Stimulated activated CD4-positive, alpha-beta T cell treated with anti-CD3 and anti-CD28 coated beads, Interleukin-12 subunit alpha, Interleukin-12 subunit beta, amount 100 ng/mL, for 48 hours (primary cell): Measurements from ENCODE around the gene ATP5F1D.

Source experiments
- DNase-seq, 3 donors: peaks; one replicate each; pipeline ENCODE4 v3.0.0-alpha.2; 2020; ENCODE audit warnings: low read depth in 2 of 3, low spot score in 1 of 3

Gene ATP5F1D

DNA sequence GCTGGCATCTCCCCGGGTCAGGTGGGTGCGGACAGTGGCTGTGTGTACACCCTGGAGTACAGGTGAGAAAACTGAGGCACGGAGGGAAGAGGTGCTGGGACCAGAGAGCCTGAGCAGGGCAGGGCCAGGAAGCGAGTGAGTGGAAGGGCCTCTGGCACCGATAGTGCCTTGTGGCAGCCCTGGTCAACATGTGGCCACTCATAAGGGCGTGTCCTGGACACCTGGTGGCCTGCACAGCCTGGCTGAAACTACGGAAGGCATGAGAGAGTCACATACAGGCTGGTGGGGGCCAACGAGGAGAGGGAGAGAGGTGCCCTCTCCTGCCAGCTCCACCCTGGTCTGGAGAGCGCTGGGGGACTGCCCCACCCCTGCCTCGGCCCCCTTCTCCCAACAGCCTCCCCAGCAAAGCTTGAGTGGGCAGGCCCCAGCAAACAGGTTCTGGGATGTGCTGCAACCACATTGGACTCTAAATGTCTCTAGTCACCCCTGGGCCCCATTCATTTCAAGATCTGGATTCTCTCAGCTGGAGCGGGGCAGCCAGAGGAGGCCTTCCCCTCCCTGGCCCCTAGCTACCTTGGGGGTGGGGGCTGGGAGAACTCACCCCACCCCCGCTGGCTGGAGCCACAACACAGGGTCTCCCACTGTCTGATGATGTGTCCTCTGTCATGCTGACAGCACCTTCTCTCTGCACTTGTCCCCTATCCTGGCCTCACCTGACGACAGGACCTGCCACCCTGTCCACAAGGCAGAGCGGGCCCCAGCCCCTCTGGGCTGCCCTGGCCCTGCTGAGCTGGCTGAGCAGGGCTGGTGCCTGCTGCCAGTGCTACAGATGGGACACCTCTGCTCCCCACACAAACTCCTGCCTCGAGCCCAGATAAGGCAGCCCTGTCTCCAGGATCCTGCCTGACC, 9.6 kb upstream of the ATP5F1D start:
- no peak for DNase-seq

DNA sequence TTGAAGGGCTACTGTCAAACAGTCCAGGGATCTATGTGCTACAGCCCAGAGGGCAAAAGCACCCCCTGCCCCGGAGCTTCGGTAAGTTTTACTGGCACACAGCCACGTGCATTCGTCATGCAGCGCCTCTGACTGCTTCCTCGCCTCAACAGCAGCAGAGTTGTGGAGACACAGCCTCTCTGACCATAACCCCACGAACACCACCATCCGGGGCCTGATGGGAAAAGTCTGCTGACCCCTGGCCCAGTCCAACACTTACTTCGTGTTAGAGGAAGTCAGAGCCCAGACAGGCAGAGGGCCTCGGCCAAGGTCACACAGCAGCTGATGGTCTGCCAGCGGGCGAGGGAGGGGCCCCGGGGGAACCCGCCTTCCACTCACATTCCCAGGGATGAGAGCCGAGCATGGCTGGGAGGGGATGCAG, 8.9 kb upstream of the ATP5F1D start:
- DNase-seq: no peak

DNA sequence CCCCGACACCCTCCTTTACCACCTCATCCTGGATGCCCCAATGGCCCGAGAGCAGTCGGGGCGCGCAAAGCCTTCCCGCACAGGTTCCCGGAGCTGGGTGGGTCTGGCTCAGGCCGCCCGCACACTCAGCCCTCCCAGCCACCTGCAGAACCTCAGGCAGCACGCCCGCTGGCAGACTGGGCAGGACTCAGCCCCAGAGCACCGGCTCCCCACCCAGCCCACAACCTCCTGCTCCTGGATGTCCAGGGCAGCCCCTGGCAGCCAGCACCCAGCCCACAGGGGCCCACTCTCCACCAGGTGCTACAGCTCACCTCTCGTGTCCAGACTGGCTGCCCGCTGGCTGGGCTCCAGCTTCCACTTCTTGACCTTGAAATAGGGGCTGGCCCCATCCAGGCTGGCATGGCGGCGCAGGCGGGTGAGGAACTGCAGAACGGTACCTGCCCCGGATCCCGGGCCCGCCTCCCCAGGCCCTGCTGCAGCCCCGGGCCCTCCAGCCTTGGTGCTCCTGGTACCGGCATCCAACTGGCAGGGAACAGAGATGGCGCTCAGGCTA, 8.4 kb upstream of the ATP5F1D start:
- no peak for DNase-seq

DNA sequence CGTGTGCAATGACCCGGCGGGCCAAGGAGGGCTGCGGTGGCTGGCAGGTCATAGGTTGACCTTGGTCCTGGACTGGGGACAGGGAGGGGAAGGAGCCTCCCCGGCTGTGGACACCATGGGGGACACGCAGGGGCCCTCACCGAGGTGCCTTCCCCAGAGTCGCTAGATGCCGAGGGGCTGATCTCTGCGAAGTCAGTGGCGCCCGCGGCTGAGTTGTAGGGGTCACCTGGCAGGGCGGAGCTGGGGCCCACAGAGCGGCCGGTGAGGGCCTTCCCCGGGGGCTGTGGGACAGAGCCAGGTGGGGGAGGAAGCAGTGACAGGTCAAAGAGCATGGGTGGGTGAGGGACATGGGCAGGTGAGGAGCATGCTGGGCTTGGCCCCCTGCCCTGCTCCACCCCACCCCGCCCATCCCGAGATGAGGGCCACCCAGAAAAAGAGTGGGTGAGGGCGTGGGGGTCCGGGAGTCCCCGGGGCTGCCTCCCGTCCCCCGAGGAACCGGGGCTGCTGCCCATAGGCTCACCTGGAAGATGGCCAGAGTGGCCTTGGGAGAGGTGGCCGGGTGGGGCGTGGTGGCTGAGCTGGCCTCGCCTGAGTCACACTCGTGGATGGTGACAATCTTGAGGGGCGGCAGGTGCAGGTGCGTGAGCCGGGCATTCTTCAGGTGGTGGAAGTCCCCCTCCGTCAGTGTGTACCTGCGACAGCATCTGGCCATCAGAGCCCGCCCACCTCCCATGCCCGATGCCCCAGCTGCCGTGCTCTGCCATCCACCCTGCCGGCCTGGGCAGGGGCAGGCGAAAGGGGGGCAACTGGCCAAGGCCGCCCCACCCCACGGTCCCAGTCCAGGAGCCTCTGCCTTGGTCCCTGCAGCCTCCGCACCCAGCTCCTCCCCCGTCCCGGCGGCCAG, 7.2 kb upstream of the ATP5F1D start:
- no peak for DNase-seq

DNA sequence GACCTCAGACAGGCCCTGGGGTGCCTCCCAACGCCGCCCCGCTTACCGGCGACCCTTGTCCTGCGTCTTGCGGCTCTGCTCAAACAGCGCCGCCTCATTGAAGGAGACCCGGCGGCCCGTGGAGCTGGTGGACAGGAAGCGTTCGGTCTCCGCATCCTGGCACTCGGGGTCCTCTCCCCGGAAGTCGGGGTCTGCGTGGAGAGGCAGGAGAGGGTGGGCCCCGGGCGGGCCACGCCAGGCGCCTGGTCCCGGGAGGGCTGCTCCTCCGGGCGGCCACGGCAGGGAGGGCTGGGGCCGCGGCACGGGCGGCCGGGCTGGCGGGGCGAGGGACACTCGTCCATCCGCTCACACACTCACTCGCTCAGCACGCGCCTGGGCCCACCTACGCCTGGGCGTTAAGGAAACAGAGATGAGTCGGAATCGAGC, 6.6 kb upstream of the ATP5F1D start:
- DNase-seq: no peak

DNA sequence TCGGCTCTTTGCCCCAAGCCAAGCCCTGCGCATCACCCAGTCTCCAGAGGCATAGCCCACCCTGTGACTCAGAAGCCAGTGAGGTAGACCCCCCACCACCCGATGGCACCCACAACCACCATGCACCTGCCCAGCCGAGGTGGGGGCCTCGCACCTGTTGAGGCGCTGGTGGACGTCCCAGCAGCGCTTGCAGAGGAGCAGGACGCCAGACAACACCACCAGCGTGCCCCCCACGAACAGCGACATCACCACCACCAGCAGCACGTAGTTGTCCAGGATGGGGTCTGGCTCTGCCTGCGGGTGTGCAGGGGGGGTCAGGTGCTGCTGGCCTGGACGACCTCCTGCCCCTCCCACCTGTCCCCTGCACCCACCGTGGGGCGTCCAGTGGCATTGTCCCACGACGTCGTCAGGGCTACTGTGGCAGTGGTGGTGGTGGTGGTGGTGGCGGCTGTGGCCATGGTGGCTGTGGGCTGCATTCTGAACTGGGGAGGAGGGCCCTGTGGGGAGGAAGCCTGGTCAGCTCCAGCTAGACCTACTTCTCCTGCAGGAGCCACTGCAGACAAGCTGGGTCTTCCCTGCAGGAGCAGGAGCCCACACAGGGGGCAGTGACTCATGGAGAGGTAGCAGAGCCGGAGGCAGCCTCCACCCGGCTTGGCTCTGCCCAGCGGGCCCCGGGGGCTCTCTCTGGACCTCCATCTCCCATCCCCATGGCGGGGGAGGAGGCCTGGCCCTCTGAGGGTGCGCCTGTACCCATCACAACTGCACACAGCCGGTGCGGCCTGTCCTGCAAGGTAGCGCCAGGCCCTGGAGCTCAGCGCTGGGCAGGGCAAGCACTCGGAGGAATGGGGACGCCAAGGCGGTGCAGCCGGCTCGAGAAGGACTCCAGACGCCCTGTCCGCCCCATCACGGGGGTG, 5.7 kb upstream of the ATP5F1D start:
- DNase-seq: no peak

DNA sequence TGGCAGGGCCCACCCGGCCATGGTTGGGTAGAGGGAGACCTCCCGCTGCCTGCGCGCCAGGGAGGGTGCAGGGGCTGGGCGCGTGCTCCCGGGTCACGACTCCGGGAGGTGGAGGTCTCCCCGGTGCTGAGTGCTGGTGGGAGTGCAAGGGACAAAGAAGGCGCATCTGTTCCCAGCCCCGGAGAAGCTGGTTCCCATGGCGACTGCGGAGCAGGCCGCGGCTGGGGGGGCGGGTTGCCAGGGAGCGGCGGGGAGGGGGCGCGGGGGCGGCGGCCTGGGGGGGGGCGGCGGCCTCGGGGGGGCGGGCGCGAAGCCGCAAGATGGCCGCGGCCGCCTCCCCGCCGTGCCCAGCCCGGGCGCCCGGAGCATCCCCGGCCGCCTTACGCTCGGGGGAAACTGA, 5.0 kb upstream of the ATP5F1D start:
- no peak for DNase-seq

DNA sequence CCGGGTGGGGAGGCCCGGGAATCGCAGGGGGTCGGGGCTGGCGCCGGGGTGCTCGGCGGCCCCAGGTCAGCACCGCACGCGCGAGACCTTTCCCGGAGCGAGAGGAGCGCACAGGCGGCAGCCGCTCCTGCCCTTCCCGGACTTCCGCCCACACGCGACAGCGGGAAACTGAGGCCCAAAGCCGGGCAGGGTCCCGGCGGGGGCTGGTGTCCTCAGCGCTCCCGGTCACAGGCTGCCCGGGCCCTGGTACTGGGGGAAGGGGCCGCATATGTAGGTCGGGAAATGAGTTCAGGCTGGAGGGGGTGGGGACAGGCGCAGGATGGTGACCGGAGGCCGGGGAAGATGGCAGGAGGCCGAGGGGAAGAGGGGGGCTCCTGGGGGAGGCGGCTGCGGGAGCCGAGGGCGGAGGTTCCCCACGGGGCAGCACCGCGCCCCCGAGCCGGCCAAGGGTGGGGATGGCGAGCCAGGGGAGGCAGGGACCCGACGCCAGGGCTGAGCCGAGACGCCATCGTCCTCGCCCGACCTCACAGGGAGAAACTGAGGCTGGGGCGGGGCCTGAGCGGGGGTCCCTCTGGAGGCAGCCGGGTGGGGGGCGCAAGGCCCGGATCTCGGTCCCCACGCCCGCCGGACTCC, 4.4 kb upstream of the ATP5F1D start:
- DNase-seq: no peak

DNA sequence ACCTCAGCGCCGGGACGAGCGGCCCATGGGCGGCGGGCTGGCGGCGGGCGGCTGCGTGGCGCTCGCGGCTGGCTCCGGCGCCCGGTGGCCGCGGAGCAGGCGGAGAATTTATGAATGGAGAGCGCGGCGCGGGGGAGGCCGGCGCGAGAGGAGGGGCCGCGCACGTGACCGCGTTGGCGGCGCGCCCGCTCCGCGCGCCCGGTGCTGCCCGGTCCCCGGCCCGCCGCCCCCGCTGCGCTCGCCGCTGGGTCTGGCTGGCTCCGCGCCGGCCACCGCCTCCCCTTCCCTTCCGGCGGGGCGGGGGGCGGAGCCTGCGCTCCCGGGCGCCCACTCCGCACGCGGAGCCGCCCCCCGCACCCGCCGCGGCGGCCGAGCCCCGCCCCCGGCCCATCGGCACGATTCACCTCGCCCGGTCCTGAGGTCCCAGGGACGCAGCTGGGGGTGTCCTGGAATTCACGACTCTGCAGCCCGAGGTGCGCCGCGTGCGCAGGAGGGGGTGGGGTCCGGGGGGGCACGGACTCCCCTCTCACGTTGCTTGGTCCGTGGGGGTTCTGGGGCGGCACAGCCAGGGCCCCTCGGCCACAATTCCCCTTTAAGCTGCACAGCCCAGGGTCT, 3.7 kb upstream of the ATP5F1D start, which contains the start of gene CBARP:
Gene CBARP (minus strand): TSS at position 252 of the 615 bp plus-strand sequence. CDS start 1,905 bp downstream, outside the sequence.
- no peak for DNase-seq

DNA sequence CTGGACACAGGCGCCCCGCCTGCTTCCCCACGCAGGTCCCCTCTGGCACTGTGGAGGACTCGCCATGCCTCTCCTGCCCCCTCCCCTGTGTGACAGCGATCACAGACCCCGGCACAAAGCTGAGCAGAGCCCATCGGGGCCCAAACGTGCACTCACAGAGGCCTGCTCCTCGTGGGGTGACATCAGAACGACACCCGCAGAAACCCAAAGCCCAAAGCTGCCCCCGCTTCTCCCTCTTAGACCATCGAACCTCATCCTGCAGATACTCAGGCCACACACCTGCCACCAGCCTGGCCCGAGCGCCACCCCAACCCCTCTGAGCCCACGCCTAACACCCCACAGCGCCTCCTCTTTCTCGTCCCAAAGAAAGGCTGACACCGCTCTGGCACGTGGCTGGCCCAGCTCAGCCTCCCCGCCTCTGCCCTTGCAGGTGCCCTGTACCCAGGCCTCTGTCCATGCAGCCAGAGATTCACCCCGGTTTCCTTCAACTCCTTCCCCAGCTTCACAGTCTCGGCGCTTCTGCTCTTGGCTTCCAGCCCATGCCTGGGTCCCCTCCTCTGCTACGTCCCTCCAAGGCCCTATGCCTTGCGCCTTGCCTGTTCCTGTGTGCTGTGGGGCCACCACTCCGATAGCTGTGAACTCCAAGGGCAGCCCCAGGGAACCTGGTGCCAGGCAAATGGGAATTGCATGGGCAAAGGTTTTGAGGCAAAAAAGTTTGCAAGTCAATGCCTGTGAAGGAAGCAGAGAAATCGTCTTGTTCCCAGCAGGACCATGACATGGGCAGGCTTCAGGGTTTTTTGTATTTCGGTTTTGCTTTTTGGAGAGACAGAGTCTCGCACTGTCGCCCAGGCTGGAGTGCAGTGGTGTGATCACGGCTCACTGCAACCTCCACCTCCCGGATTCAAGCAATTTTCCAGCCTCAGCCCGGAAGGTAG, 2.9 kb upstream of the ATP5F1D start:
- DNase-seq: no peak

DNA sequence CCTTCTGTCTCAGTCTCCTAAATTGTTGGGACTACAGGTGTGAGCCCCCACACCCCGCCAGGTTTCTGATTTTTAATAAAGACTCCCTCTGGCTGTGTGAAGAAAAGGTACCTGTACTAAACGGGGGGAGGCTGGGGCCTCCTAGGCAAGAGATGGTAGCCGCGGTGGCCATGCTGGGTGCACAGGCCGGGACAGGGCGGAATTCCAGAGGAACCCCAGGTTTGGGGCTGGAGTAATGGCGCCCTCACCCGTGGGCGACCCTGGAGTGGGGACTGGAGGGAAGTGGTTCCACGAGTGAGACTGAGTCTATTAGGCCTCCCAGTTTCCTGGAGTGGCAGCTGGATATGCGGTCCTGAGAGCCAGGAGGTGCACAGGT, 2.1 kb upstream of the ATP5F1D start:
- DNase-seq: no peak

DNA sequence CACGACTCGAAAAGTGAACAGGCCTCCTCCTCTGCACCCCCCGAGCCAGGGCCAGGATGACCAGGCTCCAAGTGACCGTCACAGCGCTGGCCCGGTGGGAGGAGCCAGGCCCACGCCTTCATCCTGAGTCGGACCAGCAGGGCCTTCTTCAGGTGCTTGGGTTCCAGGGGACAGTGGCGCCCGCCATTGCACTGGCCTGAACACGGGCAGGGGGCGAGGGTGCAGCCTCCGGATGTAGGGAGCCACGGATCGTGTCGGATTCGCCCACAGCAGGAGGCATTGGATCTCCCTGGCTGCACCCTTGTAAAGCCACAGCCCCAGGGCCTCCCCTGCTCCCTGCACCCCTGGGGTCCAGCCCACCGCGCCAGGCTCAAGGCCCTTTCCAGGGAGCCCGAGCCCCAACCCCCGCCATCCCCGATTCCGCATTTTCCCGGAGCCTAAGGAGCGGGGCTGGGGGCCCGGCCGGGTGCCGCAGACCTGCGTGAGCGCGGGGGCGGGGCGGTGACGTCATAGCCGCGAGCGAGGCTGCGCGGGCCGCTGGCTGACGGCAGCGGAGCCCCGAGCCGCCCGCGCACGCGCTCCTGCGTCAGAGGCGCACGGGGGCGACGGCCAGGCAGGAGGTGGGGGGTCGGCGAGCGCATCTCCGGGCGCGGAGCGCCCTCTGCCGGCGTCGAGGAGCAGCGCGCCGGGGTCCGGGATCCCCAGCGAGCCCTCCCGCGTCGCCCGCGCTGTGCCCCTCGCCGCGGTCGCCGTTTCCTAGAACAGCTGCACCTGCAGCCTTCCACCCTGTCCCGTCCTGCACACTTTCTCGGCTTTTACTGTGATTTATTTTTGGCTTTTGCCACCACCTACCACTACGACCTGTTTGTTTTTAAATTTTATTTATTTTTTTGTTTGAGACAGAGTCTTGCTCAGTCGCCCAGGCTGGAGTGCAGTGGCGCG, 1.5 kb upstream of the ATP5F1D start:
- DNase-seq: peak; percentile 84 to 94 (median 89)

DNA sequence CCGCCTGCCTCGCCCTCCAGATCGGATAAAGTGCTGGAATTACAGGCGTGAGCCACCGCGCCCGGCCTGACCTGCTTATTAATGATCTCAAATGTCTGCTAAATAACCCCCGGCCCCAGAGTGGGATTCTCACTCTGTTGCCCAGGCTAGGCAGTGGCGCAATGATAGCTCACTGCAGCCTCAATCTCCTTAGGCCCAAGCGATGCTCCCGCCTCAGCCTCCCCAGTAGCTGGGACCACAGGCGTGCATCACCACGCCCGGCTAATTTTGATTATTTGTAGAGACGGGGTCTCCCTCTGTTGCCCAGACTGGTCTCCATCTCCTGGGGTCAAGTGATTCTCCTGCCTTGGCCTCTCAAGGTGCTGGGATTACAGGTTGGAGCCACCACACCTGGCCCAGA, 626 bp upstream of the ATP5F1D start:
- DNase-seq: no peak

DNA sequence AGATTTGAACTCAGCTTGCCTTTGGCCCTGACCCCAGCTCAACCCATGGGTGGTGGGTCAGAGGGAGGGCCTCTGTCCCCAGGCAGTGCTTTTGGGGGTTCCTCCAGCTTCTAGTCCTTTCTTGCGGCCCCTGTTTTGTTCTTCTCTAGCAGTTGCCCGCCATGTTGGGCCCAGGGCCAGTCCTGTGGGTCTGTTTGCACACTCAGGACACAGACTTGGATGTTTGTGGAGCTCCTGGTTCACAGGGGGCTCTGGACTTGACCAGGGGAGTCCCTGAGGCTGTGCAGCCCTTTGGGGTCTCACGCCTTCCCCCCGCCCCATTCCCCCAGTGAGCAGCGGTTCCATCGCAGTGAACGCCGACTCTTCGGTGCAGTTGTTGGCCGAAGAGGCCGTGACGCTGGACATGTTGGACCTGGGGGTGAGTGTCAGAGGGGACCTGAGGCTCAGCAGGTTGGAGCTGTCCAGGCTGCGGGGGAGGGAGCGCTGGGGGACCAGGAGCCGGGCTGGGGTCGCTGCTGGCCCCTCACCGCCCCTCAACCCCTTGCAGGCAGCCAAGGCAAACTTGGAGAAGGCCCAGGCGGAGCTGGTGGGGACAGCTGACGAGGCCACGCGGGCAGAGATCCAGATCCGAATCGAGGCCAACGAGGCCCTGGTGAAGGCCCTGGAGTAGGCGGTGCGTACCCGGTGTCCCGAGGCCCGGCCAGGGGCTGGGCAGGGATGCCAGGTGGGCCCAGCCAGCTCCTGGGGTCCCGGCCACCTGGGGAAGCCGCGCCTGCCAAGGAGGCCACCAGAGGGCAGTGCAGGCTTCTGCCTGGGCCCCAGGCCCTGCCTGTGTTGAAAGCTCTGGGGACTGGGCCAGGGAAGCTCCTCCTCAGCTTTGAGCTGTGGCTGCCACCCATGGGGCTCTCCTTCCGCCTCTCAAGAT, 2.5 kb downstream of the ATP5F1D start:
- peak; percentile 71 to 87 (median 78) for DNase-seq

DNA sequence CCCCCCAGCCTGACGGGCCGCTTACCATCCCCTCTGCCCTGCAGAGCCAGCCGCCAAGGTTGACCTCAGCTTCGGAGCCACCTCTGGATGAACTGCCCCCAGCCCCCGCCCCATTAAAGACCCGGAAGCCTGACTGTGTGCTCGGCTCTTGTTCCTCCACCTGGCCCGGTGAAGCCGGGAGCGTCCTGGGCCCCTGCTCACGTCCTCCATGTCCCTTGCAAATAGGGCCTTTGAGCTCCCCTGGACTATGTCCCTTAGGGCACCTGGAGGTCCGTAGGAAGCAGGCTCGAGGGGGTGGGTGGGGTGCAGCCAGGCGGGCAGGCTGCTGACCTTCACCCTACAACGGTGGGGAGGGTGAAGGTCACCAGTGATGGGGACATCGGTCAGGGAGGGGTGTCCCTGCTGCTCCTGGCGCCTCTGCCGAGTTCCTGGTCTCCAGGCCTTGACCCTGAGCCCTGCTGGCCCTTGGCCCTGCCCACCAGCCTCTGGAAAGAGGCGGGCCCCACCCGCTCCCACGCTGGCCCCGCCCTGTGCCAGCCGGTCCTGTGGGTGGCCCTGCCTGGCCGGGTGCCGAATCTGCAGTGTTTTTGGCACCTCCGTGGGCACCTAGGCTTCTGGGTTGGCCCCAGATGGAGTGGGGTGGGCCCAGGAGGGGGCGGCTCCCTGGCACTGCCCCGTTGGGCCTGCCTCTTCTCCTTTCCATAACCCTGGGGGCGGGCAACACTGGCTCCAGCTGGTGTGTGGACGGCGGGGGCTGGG, 3.3 kb downstream of the ATP5F1D start:
- no peak for DNase-seq
